ENCODE results near the gene FAM43B. TPM values are rescaled to one million over a fixed set of nuclear protein-coding genes. Genes with fewer than 3 reads are reported as not detected.

Gene FAM43B
- total and polyA plus RNA-seq, 2 experiments from 2014 or later = 0.66 to 3.0 TPM

GRCh38 chr1:20551161-20551560 is 1.2 kb upstream of the FAM43B start:
- Mint-ChIP-seq H3K36me3 (ENCODE audit: low read depth) (no peaks in the 10 kb centered on the region), H3K4me3 (peak overlapping the region; percentile 75; the same call in 1 of the 3 replicates), H3K9me3 (no peaks in the 10 kb centered on the region), H3K4me1 (peaks cover 10% of the 10 kb centered on the region; the same call in 2 of the 3 replicates), H3K27ac (no peak overlapping the region), H3K27me3 (ENCODE audit: insufficient read depth, low read depth, poor library complexity) (peaks cover 53% of the 10 kb centered on the region)
- Histone ChIP-seq H3K36me3 (ENCODE audit: insufficient read depth) (no peaks in the 10 kb centered on the region), H3K4me3 (peak overlapping the region; percentile 68; the same call in 1 of the 2 replicates), H4K20me1 (replicated peaks; ENCODE audit: insufficient read depth) (no peaks in the 10 kb centered on the region), H3K27ac (ENCODE audit: low read depth) (no peak overlapping the region), H3K27me3 (ENCODE audit: insufficient read depth) (peaks cover 72% of the 10 kb centered on the region), H3K4me1 (ENCODE audit: insufficient read depth) (peaks cover 10% of the 10 kb centered on the region; the same call in 1 of the 2 replicates), H3K4me2 (peak overlapping the region; percentile 95; the same call in 1 of the 2 replicates), H3F3A (replicated peaks; ENCODE audit: low read depth) (peaks cover 9% of the 10 kb centered on the region; the same call in 1 of the 2 replicates), H3K79me2 (replicated peaks; ENCODE audit: insufficient read depth) (no peaks in the 10 kb centered on the region), H2AFZ (no peak overlapping the region), H3K9me2 (ENCODE audit: insufficient read depth) (no peaks in the 10 kb centered on the region)
- no peak for TF ChIP-seq EZH2phosphoT487 (IDR thresholded peaks at IDR 0.05; ENCODE audit: unreplicated experiment)
- no peak for TF ChIP-seq CREB1 (CRISPR knock-in tag; IDR thresholded peaks at IDR 0.05; ENCODE audit: low read depth)
- no peak for TF ChIP-seq POLR2AphosphoS5 (IDR thresholded peaks at IDR 0.05; ENCODE audit: low read depth)
- no peak for TF ChIP-seq ETS1 (IDR thresholded peaks at IDR 0.05)
- no peak for TF ChIP-seq CTCF (conservative IDR thresholded peaks at IDR 0.05; ENCODE audit: low read depth in 2 of 2)
- no peak for TF ChIP-seq ZNF331 (CRISPR knock-in tag; IDR thresholded peaks at IDR 0.05; ENCODE audit: low read depth)
- TF ChIP-seq REST (IDR thresholded peaks at IDR 0.05; ENCODE audit: unreplicated experiment) = no peak
- TF ChIP-seq EZH2 (IDR thresholded peaks at IDR 0.05; ENCODE audit: low read depth, unreplicated experiment) = no peak
- no peak for TF ChIP-seq NANOG (IDR thresholded peaks at IDR 0.05; ENCODE audit: borderline replicate concordance)
- TF ChIP-seq STAT1 (IDR thresholded peaks at IDR 0.05; ENCODE audit: unreplicated experiment) = no peak
- no peak for TF ChIP-seq JUNB (IDR thresholded peaks at IDR 0.05; ENCODE audit: unreplicated experiment)
- DNase-seq (ENCODE audit: low spot score) = no peak
- ATAC-seq = no peak
